ENCODE data around the gene RALGPS2. TPM values are rescaled to one million over a fixed set of nuclear protein-coding genes. Genes with fewer than 3 reads are reported as not detected.

Gene RALGPS2
- total RNA-seq, 2 experiments from 2014 or later = 1.4 to 1.9 TPM

Small RNA genes lying within 50 kb of the gene (microRNA-seq; reads per million reads assigned to microRNA genes)
- gene MIR4424 = not detected

Other genes starting within 250 kb of the RALGPS2 start
- not detected for gene CLEC20A, start 228.3 kb upstream of the RALGPS2 start, total RNA-seq
- gene TEX35, start 212.1 kb upstream of the RALGPS2 start, total RNA-seq = not detected
- not detected for gene ANGPTL1, start 145.8 kb downstream of the RALGPS2 start, total RNA-seq

Data from activated CD8-positive, alpha-beta memory T cell treated with anti-CD3 and anti-CD28 coated beads, Interleukin-2, amount 10 ng/mL, durations not matched to agents 7 days and 5 days (primary cell).